Activated CD8-positive, alpha-beta memory T cell treated with anti-CD3 and anti-CD28 coated beads, Interleukin-2, amount 50 U/mL, for 24 hours (primary cell): ENCODE results near the gene RBM23.
A peak's percentile ranks its signal among the peaks of the same experiment; 100 is the strongest.
"Not testable (repeated sequence)": the region's sequence is repeated elsewhere in the genome, so short reads cannot be mapped to it uniquely, and the experiment has no call there.

Source experiments
- DNase-seq: peaks from one replicate; pipeline ENCODE4 v3.0.0-alpha.2; 2020; ENCODE audit errors: extremely low read depth

Gene RBM23

GRCh38 chr14:22918804-22919600 lies at the start of gene RBM23:
RBM23 (minus strand) TSS chr14:22919149.
- peak; percentile 99 for DNase-seq

GRCh38 chr14:22966783-22967269 lies 47.9 kb upstream of the RBM23 start:
- no peak for DNase-seq

- DNase-seq = not testable (repeated sequence)
These were observed 47.2 kb upstream of the RBM23 start for GRCh38 chr14:22965916-22966782.

- DNase-seq = no peak
These were observed 43.2 kb upstream of the RBM23 start for GRCh38 chr14:22962061-22962676.

GRCh38 chr14:22955702-22956569 lies 37.0 kb upstream of the RBM23 start:
- DNase-seq = no peak

GRCh38 chr14:22952418-22952817 lies 33.5 kb upstream of the RBM23 start:
- no peak for DNase-seq

GRCh38 chr14:22951795-22952194 lies 32.8 kb upstream of the RBM23 start:
- not testable (repeated sequence) for DNase-seq

GRCh38 chr14:22945642-22946041 lies 26.7 kb upstream of the RBM23 start:
- no peak for DNase-seq

GRCh38 chr14:22939684-22940083 lies 20.7 kb upstream of the RBM23 start:
- no peak for DNase-seq

GRCh38 chr14:22935156-22935555 lies 16.2 kb upstream of the RBM23 start:
- DNase-seq = no peak

- DNase-seq = no peak
These were observed 13.2 kb upstream of the RBM23 start for GRCh38 chr14:22932146-22932545.

- no peak for DNase-seq
These were observed 11.0 kb upstream of the RBM23 start for GRCh38 chr14:22929961-22930364.

GRCh38 chr14:22929104-22929960 lies 10.4 kb upstream of the RBM23 start, which contains the start of gene PRMT5:
PRMT5 (minus strand) TSS chr14:22929376; CDS start chr14:22929361, 15 bp downstream.
- DNase-seq = peak; percentile 92

GRCh38 chr14:22928237-22929103 lies 9.5 kb upstream of the RBM23 start:
- no peak for DNase-seq

- DNase-seq = no peak
These were observed 7.4 kb upstream of the RBM23 start for GRCh38 chr14:22926316-22926715.

- no peak for DNase-seq
These were observed 6.6 kb upstream of the RBM23 start for GRCh38 chr14:22925513-22925912.

- DNase-seq = no peak
These were observed 4.8 kb upstream of the RBM23 start for GRCh38 chr14:22923746-22924145.

- DNase-seq = no peak
These were observed 3.3 kb upstream of the RBM23 start for GRCh38 chr14:22922294-22922693.

GRCh38 chr14:22920697-22921096 lies 1.7 kb upstream of the RBM23 start:
- DNase-seq = no peak
